MM.1S (cell line): ENCODE results near the gene TOB1.
"Not testable (repeated sequence)": the region's sequence is repeated elsewhere in the genome, so short reads cannot be mapped to it uniquely, and the experiment has no call there.

Experiments used
- DNase-seq: peaks from one replicate; pipeline ENCODE4 v3.0.0-alpha.2; 2015
- H2AFZ ChIP-seq: fragments of 300-600 bp; sonication (generic); 2 replicates; pipeline ENCODE4 v1.6.0; 2016; ENCODE audit warnings: antibody characterized with exemption, low read length
- H3F3A ChIP-seq: fragments of 300-600 bp; sonication (generic); 2 replicates; pipeline ENCODE4 v1.6.1; 2016; ENCODE audit warnings: mild to moderate bottlenecking, antibody characterized with exemption, low read length, moderate library complexity, mixed read lengths; ENCODE audit not compliant: insufficient read depth
- H3K27ac ChIP-seq: fragments of 300-600 bp; sonication (generic); 2 replicates; pipeline ENCODE4 v1.5.1; 2016; ENCODE audit warnings: mild to moderate bottlenecking, low read length
- H3K27me3 ChIP-seq: fragments of 300-600 bp; sonication (generic); replicated peaks from 2 replicates; pipeline ENCODE4 v1.6.0; 2016; ENCODE audit warnings: low read length; ENCODE audit not compliant: insufficient read depth
- H3K36me3 ChIP-seq: fragments of 300-600 bp; sonication (generic); replicated peaks from 2 replicates; pipeline ENCODE4 v1.6.1; 2016; ENCODE audit warnings: mild to moderate bottlenecking, low read length, mixed read lengths; ENCODE audit not compliant: insufficient read depth
- H3K4me1 ChIP-seq: fragments of 300-600 bp; sonication (generic); 2 replicates; pipeline ENCODE4 v1.6.1; 2016; ENCODE audit warnings: low read length, mixed read lengths
- H3K4me2 ChIP-seq: fragments of 300-600 bp; sonication (generic); 2 replicates; pipeline ENCODE4 v1.6.0; 2016; ENCODE audit warnings: low read depth, low read length
- H3K4me3 ChIP-seq: fragments of 300-600 bp; sonication (generic); 2 replicates; pipeline ENCODE4 v1.5.1; 2016; ENCODE audit warnings: low read length, mixed read lengths
- H3K79me2 ChIP-seq: fragments of 300-600 bp; sonication (generic); 2 replicates; pipeline ENCODE4 v1.6.1; 2016; ENCODE audit warnings: mixed run types, low read length, mixed read lengths
- H3K9ac ChIP-seq: fragments of 300-600 bp; sonication (generic); 2 replicates; pipeline ENCODE4 v1.6.1; 2016; ENCODE audit warnings: low read length, mixed read lengths
- H3K9me2 ChIP-seq: fragments of 300-600 bp; sonication (generic); replicated peaks from 2 replicates; pipeline ENCODE4 v1.6.1; 2016; ENCODE audit warnings: mild to moderate bottlenecking, low read length, mixed read lengths; ENCODE audit not compliant: insufficient read depth
- H3K9me3 ChIP-seq: fragments of 300-600 bp; sonication (generic); replicated peaks from 2 replicates; pipeline ENCODE4 v1.6.1; 2016; ENCODE audit warnings: mild to moderate bottlenecking, low read length, mixed read lengths; ENCODE audit not compliant: insufficient read depth
- H4K20me1 ChIP-seq: fragments of 300-600 bp; sonication (generic); 2 replicates; pipeline ENCODE4 v1.6.1; 2016; ENCODE audit warnings: mild to moderate bottlenecking, low read length, moderate library complexity, mixed read lengths; ENCODE audit not compliant: insufficient read depth
- EZH2 ChIP-seq: fragments of 300-600 bp; sonication (generic); optimal IDR thresholded peaks from 2 replicates; pipeline ENCODE3; 2017; ENCODE audit warnings: low read depth, mild to moderate bottlenecking, antibody characterized with exemption, low read length, mixed read lengths
- EZH2phosphoT487 ChIP-seq: fragments of 300-600 bp; sonication (generic); IDR thresholded peaks from 2 replicates; pipeline ENCODE4 v1.6.1; 2018; ENCODE audit warnings: antibody characterized with exemption, low read length
- TF ChIP-seq, protein P1 (sequence below): fragments of 300-600 bp; sonication (generic); IDR thresholded peaks from 2 replicates; pipeline ENCODE4 v1.5.1; 2016; ENCODE audit warnings: antibody characterized with exemption, low read length, mixed read lengths

TOB1 gene

DNA sequence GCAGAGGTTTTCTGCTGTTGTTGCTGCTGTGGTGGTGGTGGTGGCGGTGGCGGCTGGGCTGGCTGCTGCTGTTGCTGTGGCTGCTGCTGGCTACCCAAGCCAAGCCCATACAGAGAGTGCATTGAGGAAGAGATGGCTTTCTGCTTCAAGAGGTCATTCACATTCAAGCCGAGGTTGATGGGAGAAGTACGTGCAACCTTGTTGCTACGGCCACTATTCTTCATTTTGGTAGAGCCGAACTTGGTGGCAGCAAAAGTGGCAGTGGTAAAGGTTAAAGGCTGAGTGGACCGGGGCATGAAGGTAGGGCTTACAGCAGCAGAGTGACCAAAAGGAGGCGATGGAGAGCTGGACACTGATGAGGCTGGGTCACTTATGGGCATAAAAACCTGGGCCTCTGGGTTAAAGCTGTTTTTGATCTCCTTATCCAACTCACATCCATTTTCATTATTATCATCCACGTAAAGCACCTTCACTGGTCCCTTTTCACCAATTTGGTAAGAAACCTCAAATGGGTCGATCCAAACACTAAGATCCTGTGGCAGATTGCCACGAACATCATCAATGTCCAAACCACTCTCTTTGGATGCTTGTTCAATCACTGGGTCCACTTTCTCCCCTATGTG, 2.8 kb downstream of the TOB1 start:
- Histone ChIP-seq H3K9me3 (no peaks in the 10 kb centered on the region), H2AFZ (no peak overlapping the region), H3K36me3 (peaks cover 4% of the 10 kb centered on the region; the same call in 1 of the 2 replicates), H3K4me2 (no peak overlapping the region), H4K20me1 (no peaks in the 10 kb centered on the region), H3K27me3 (no peaks in the 10 kb centered on the region), H3K27ac (no peak overlapping the region), H3K4me3 (no peak overlapping the region), H3K9me2 (no peaks in the 10 kb centered on the region), H3K9ac (no peak overlapping the region), H3K4me1 (peaks cover 8% of the 10 kb centered on the region), H3K79me2 (peaks cover 41% of the 10 kb centered on the region), H3F3A (peaks cover 25% of the 10 kb centered on the region)
- DNase-seq: peak; percentile 38
- TF ChIP-seq EZH2 (no peak), EZH2phosphoT487 (no peak)
- TF ChIP-seq, protein P1, sequence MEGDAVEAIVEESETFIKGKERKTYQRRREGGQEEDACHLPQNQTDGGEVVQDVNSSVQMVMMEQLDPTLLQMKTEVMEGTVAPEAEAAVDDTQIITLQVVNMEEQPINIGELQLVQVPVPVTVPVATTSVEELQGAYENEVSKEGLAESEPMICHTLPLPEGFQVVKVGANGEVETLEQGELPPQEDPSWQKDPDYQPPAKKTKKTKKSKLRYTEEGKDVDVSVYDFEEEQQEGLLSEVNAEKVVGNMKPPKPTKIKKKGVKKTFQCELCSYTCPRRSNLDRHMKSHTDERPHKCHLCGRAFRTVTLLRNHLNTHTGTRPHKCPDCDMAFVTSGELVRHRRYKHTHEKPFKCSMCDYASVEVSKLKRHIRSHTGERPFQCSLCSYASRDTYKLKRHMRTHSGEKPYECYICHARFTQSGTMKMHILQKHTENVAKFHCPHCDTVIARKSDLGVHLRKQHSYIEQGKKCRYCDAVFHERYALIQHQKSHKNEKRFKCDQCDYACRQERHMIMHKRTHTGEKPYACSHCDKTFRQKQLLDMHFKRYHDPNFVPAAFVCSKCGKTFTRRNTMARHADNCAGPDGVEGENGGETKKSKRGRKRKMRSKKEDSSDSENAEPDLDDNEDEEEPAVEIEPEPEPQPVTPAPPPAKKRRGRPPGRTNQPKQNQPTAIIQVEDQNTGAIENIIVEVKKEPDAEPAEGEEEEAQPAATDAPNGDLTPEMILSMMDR: peak; percentile 65

DNA sequence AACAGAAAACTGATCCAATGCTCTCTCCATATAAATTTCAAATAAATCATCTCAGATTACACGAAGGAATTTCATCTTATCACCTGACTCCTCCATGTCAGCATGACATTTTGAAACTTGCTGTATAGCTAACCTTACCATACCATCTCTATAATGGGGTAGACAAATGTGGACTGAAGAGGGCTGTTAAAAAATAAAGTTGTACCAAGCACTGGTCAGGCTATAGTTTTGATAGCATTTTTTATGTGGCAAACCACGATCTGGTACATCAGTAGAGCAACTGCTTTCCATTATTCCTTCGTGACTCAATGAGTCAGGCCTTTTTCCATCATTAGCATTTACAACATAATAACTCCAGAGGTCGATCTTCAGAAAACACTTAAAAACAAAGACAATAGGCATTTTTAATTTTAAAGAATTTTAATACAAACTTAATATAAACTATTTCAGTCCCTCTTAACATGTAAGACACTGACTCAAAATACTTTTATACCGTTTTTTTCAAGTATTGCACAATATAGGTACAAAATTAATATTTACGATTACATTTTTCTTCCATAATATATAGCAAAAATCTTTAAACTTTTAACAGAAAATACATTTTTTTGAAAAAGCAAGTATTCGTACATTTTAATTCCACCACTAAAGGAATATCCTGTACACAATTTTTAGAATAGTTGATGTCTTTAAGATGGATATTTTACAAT, 4.2 kb downstream of the TOB1 start:
- H3K4me1 ChIP-seq: peaks cover 5% of the 10 kb centered on the region; the same call in 1 of the 2 replicates
- H3K27me3 ChIP-seq: no peaks in the 10 kb centered on the region
- no peak overlapping the region for H3K27ac ChIP-seq
- H3K36me3 ChIP-seq: peaks cover 4% of the 10 kb centered on the region; the same call in 1 of the 2 replicates
- no peak overlapping the region for H3K9ac ChIP-seq
- H3K4me2 ChIP-seq: no peak overlapping the region
- H3K4me3 ChIP-seq: no peak overlapping the region
- TF ChIP-seq EZH2phosphoT487 (no peak), EZH2 (no peak)
- TF ChIP-seq, protein P1: no peak
- H3F3A ChIP-seq: peaks cover 17% of the 10 kb centered on the region
- H2AFZ ChIP-seq: no peak overlapping the region
- no peaks in the 10 kb centered on the region for H4K20me1 ChIP-seq
- H3K9me2 ChIP-seq: no peaks in the 10 kb centered on the region
- H3K9me3 ChIP-seq: no peaks in the 10 kb centered on the region
- peaks cover 41% of the 10 kb centered on the region for H3K79me2 ChIP-seq
- DNase-seq: no peak

DNA sequence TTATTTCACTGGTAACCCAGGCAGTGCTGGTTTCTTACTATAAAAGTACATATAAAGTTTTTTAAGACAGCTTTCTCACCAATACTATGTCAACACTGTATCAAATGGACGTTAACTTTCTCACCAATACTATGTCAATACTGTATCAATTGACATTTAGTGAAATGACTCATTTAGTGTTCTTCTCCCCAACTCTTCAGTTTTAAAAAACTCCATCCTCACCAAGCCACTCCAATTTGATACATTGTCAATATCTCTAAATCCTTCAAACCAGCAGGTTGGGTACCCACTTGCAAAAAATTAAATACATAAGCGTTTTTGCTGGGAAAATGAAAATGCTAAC, 4.8 kb downstream of the TOB1 start:
- DNase-seq: no peak
- H2AFZ ChIP-seq: no peak overlapping the region
- H3K4me2 ChIP-seq: no peak overlapping the region
- no peaks in the 10 kb centered on the region for H3K9me3 ChIP-seq
- H3K79me2 ChIP-seq: peaks cover 41% of the 10 kb centered on the region
- no peaks in the 10 kb centered on the region for H3K27me3 ChIP-seq
- H3K4me1 ChIP-seq: peaks cover 5% of the 10 kb centered on the region; the same call in 1 of the 2 replicates
- H3F3A ChIP-seq: peaks cover 12% of the 10 kb centered on the region
- H3K9ac ChIP-seq: no peak overlapping the region
- no peak overlapping the region for H3K4me3 ChIP-seq
- H3K9me2 ChIP-seq: no peaks in the 10 kb centered on the region
- peaks cover 4% of the 10 kb centered on the region; the same call in 1 of the 2 replicates for H3K36me3 ChIP-seq
- no peaks in the 10 kb centered on the region for H4K20me1 ChIP-seq
- no peak overlapping the region for H3K27ac ChIP-seq
- TF ChIP-seq, protein P1: no peak
- no peak for TF ChIP-seq EZH2
- no peak for TF ChIP-seq EZH2phosphoT487

DNA sequence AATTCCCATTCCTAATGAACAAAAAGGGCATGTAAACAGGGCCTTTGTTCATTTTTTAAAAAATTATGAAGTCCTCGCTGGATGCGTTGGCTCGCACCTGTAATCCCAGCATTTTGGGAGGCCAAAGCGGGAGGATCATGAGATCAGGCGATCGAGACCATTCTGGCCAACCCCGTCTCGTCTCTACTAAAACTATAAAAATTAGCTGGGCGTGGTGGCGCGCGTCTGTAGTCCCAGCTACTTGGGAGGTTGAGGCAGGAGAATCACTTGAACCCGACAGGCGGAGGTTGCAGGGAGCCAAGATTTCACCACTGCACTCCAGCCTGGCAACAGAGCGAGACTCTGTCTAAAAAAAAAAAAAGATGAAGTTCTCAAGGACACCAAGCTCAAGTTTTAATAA, 6.4 kb downstream of the TOB1 start:
- H3K27ac ChIP-seq, H3K9ac ChIP-seq, H3K36me3 ChIP-seq, H2AFZ ChIP-seq, H3K27me3 ChIP-seq, H3K4me2 ChIP-seq, H3K9me3 ChIP-seq, DNase-seq, H3K4me3 ChIP-seq, H4K20me1 ChIP-seq, H3K9me2 ChIP-seq, H3F3A ChIP-seq: not testable (repeated sequence)
- H3K4me1 ChIP-seq: peaks cover 13% of the 10 kb centered on the region; the same call in 1 of the 2 replicates
- H3K79me2 ChIP-seq: peaks cover 32% of the 10 kb centered on the region
